Embryonic facial prominence (tissue), 1 donor: ENCODE measurements around the gene PLEKHA8.
"Not testable (repeated sequence)": the region's sequence is repeated elsewhere in the genome, so short reads cannot be mapped to it uniquely, and the experiment has no call there.

Experiments used
- DNase-seq: peaks from one replicate; pipeline ENCODE4 v3.0.0-alpha.2; 2016; ENCODE audit errors: extremely low spot score

The PLEKHA8 gene

GRCh38 chr7:30023524-30023923 lies 4.7 kb upstream of the PLEKHA8 start:
- no peak for DNase-seq

GRCh38 chr7:30026229-30027064 lies 1.8 kb upstream of the PLEKHA8 start, which contains the start of gene FKBP14:
Gene FKBP14, minus strand, starts transcription at chr7:30026702. Its CDS starts 194 bp downstream, at chr7:30026508.
- peak; percentile 97 for DNase-seq

- no peak for DNase-seq
Measured at GRCh38 chr7:30027065-30027456, 1.2 kb upstream of the PLEKHA8 start.

- no peak for DNase-seq
Measured at GRCh38 chr7:30027740-30028215, 434 bp upstream of the PLEKHA8 start.

GRCh38 chr7:30028749-30029635 lies 780 bp downstream of the PLEKHA8 start:
- no peak for DNase-seq

- DNase-seq = no peak
Measured at GRCh38 chr7:30029696-30030095, 1.5 kb downstream of the PLEKHA8 start.

GRCh38 chr7:30032310-30033125 lies 4.3 kb downstream of the PLEKHA8 start:
- no peak for DNase-seq

GRCh38 chr7:30034501-30034900 lies 6.3 kb downstream of the PLEKHA8 start:
- no peak for DNase-seq

GRCh38 chr7:30036220-30036619 lies 8.0 kb downstream of the PLEKHA8 start:
- DNase-seq = no peak

- no peak for DNase-seq
Measured at GRCh38 chr7:30038196-30038980, 10.2 kb downstream of the PLEKHA8 start.

GRCh38 chr7:30040938-30041337 lies 12.7 kb downstream of the PLEKHA8 start:
- DNase-seq = no peak

- DNase-seq = no peak
Measured at GRCh38 chr7:30041526-30042269, 13.5 kb downstream of the PLEKHA8 start.

GRCh38 chr7:30046127-30046770 lies 18.0 kb downstream of the PLEKHA8 start:
- no peak for DNase-seq

- DNase-seq = no peak
Measured at GRCh38 chr7:30047124-30047523, 18.9 kb downstream of the PLEKHA8 start.

GRCh38 chr7:30048582-30048981 lies 20.4 kb downstream of the PLEKHA8 start:
- DNase-seq = no peak

- no peak for DNase-seq
Measured at GRCh38 chr7:30049173-30049572, 21.0 kb downstream of the PLEKHA8 start.

- no peak for DNase-seq
Measured at GRCh38 chr7:30053068-30053467, 24.9 kb downstream of the PLEKHA8 start.

- no peak for DNase-seq
Measured at GRCh38 chr7:30057741-30058140, 29.5 kb downstream of the PLEKHA8 start.

GRCh38 chr7:30061786-30062185 lies 33.6 kb downstream of the PLEKHA8 start:
- not testable (repeated sequence) for DNase-seq

- peak; percentile 46 for DNase-seq
Measured at GRCh38 chr7:30062587-30062986, 34.4 kb downstream of the PLEKHA8 start.
